IMR-90 (cell line): ENCODE measurements around the gene SAMD1. TPM values are rescaled to one million over a fixed set of nuclear protein-coding genes. Genes with fewer than 3 reads are reported as not detected.

Source experiments
- ATAC-seq: fragments of 200-7000 bp; cut with Tn5 transposase; 2 replicates; pipeline ENCODE4 v1.9.1; 2020; ENCODE audit warnings: low read depth, mild to moderate bottlenecking, moderate library complexity
- BruUV-seq: library from RNA; stranded (reverse); fragments of 400-500 nt; replicated peaks from 2 replicates; lab custom pipeline; 2021; lab: Mats Ljungman, UMichigan
- CTCF ChIA-PET: fragments of 300-600 bp; formaldehyde crosslinking; extraction: SDS; loops from one replicate; lab custom pipeline; 2021; ENCODE audit warnings: antibody characterized with exemption; lab: Yijun Ruan, JAX
- POLR2A ChIA-PET: fragments of 300-600 bp; sonication (Branson Sonifier 250); formaldehyde crosslinking; loops from one replicate; lab custom pipeline; 2022; ENCODE audit warnings: antibody characterized with exemption; ENCODE audit not compliant: unreplicated experiment; lab: Charles Lee
- DNase-seq: peaks from one replicate; pipeline ENCODE4 v3.0.0; 2013
- H2AFZ ChIP-seq: replicated peaks from 2 replicates; pipeline ENCODE3; 2013; ENCODE audit warnings: low read length, mild to moderate bottlenecking; ENCODE audit not compliant: poor library complexity
- H2AK5ac ChIP-seq: 2 replicates; pipeline ENCODE4 v1.6.1; 2013; ENCODE audit warnings: low read depth, low read length, inconsistent platforms
- H2AK9ac ChIP-seq: replicated peaks from 2 replicates; pipeline ENCODE3; 2013; ENCODE audit warnings: mild to moderate bottlenecking, low read depth, low read length, moderate library complexity; ENCODE audit not compliant: poor library complexity
- H2BK120ac ChIP-seq: 2 replicates; pipeline ENCODE4 v1.6.1; 2013; ENCODE audit warnings: low read depth, low read length, inconsistent platforms
- H2BK15ac ChIP-seq: 3 replicates; pipeline ENCODE4 v1.6.1; 2013; ENCODE audit warnings: low read depth, low read length, inconsistent platforms
- H2BK20ac ChIP-seq: 2 replicates; pipeline ENCODE4 v1.6.1; 2013; ENCODE audit warnings: low read depth, mild to moderate bottlenecking, inconsistent platforms, low read length, moderate library complexity
- H2BK5ac ChIP-seq: 2 replicates; pipeline ENCODE4 v1.6.1; 2013; ENCODE audit warnings: mild to moderate bottlenecking, low read depth, low read length, inconsistent platforms; ENCODE audit not compliant: poor library complexity, severe bottlenecking
- H3K14ac ChIP-seq: replicated peaks from 2 replicates; pipeline ENCODE4 v1.6.1; 2013; ENCODE audit warnings: low read depth, low read length, inconsistent platforms
- H3K18ac ChIP-seq: 2 replicates; pipeline ENCODE4 v1.6.1; 2013; ENCODE audit warnings: low read depth, low read length, control low read depth
- H3K23ac ChIP-seq: 2 replicates; pipeline ENCODE4 v1.6.1; 2013; ENCODE audit warnings: low read depth, low read length, inconsistent platforms
- H3K27ac ChIP-seq: 2 replicates; pipeline ENCODE4 v1.5.1; 2013; ENCODE audit warnings: mild to moderate bottlenecking, control low read depth, low read length; ENCODE audit not compliant: insufficient read depth
- H3K27me3 ChIP-seq: 2 replicates; pipeline ENCODE4 v1.6.1; 2013; ENCODE audit warnings: low read length; ENCODE audit not compliant: control insufficient read depth, insufficient read depth
- H3K36me3 ChIP-seq: 2 replicates; pipeline ENCODE4 v1.6.1; 2013; ENCODE audit warnings: low read length, mixed read lengths; ENCODE audit not compliant: control insufficient read depth, insufficient read depth
- H3K4ac ChIP-seq: 2 replicates; pipeline ENCODE4 v1.6.1; 2013; ENCODE audit warnings: low read depth, low read length, inconsistent platforms
- H3K4me1 ChIP-seq: 2 replicates; pipeline ENCODE4 v1.6.1; 2013; ENCODE audit warnings: low read length, mixed read lengths; ENCODE audit not compliant: control insufficient read depth, insufficient read depth
- H3K4me2 ChIP-seq: 2 replicates; pipeline ENCODE4 v1.6.1; 2013; ENCODE audit warnings: low read depth, mild to moderate bottlenecking, control low read depth, low read length, moderate library complexity
- H3K4me3 ChIP-seq: 2 replicates; pipeline ENCODE4 v1.5.1; 2013; ENCODE audit warnings: low read depth, mild to moderate bottlenecking, control low read depth, low read length, moderate library complexity; ENCODE audit not compliant: insufficient read depth
- H3K56ac ChIP-seq: 2 replicates; pipeline ENCODE4 v1.6.1; 2013; ENCODE audit warnings: low read length, inconsistent platforms; ENCODE audit not compliant: insufficient read depth; ENCODE audit errors: extremely low read depth
- H3K79me1 ChIP-seq, 2 experiments: 2 replicates each; pipeline ENCODE4 v1.6.1; 2013; ENCODE audit warnings: low read length in 2 of 2, inconsistent platforms in 1 of 2, low read depth in 1 of 2
- H3K9ac ChIP-seq: 2 replicates; pipeline ENCODE4 v1.6.1; 2013; ENCODE audit warnings: low read depth, low read length, control low read depth
- H3K9me1 ChIP-seq: 2 replicates; pipeline ENCODE4 v1.6.1; 2013; ENCODE audit warnings: low read length, inconsistent platforms; ENCODE audit not compliant: insufficient read depth
- H3K9me3 ChIP-seq: 2 replicates; pipeline ENCODE4 v1.6.1; 2013; ENCODE audit warnings: low read length; ENCODE audit not compliant: control insufficient read depth, insufficient read depth
- H4K20me1 ChIP-seq: 2 replicates; pipeline ENCODE4 v1.6.1; 2013; ENCODE audit warnings: low read length, inconsistent platforms; ENCODE audit not compliant: insufficient read depth
- H4K5ac ChIP-seq: 2 replicates; pipeline ENCODE4 v1.6.1; 2013; ENCODE audit warnings: mild to moderate bottlenecking, low read depth, low read length, control low read depth
- H4K8ac ChIP-seq, 2 experiments: 2 replicates each; pipeline ENCODE4 v1.6.1; 2013; ENCODE audit warnings: low read depth in 2 of 2, low read length in 2 of 2, control low read depth in 1 of 2, inconsistent platforms in 1 of 2
- H4K91ac ChIP-seq: 2 replicates; pipeline ENCODE4 v1.6.1; 2013; ENCODE audit warnings: low read depth, low read length, inconsistent platforms; ENCODE audit not compliant: insufficient read depth
- BHLHE40 ChIP-seq: fragments of 150-350 bp; IDR thresholded peaks from 2 replicates; pipeline ENCODE4 v1.6.1; 2016; ENCODE audit warnings: mild to moderate bottlenecking, low read depth, low read length
- CHD1 ChIP-seq: IDR thresholded peaks from 2 replicates; pipeline ENCODE4 v1.6.1; 2012; ENCODE audit warnings: low read depth, low read length, improper control_type of control experiment
- MXI1 ChIP-seq: IDR thresholded peaks from 2 replicates; pipeline ENCODE4 v1.6.1; 2012; ENCODE audit warnings: low read depth, mild to moderate bottlenecking, low read length, moderate library complexity, borderline replicate concordance
- NFE2L2 ChIP-seq: fragments of 150-350 bp; IDR thresholded peaks from 2 replicates; pipeline ENCODE4 v1.6.1; 2016; ENCODE audit warnings: low read depth, mild to moderate bottlenecking, low read length
- RAD21 ChIP-seq: IDR thresholded peaks from 2 replicates; pipeline ENCODE4 v1.6.1; 2012; ENCODE audit warnings: low read length, improper control_type of control experiment
- RCOR1 ChIP-seq: IDR thresholded peaks from 2 replicates; pipeline ENCODE4 v1.6.1; 2012; ENCODE audit warnings: mild to moderate bottlenecking, low read length, improper control_type of control experiment; ENCODE audit not compliant: insufficient replicate concordance
- RFX5 ChIP-seq: IDR thresholded peaks from 2 replicates; pipeline ENCODE4 v1.8.0; 2012; ENCODE audit warnings: low read depth, mild to moderate bottlenecking, low read length, moderate library complexity
- WGBS, 2 experiments: methylation state at CpG; one replicate each; pipeline versions ENCODE4 v1.1.5 to v1.1.7; 2013; ENCODE audit warnings: missing lambda C conversion rate in 2 of 2; ENCODE audit not compliant: insufficient read length in 1 of 2; ENCODE audit errors: extremely low coverage in 2 of 2; 5-methylcytosine and 5-hydroxymethylcytosine counted together
- dilution Hi-C: fragments of 300-500 bp; cut with HindIII; formaldehyde crosslinking; loops from one replicate; pipeline ENCODE4 v1.14.3; 2018; ENCODE audit warnings: low sequenced_read_pairs; ENCODE audit not compliant: unreplicated experiment
- in situ Hi-C: fragments of 300-500 bp; cut with MboI; formaldehyde crosslinking; loops from 3 replicates; pipeline ENCODE4 v1.14.3; 2019; ENCODE audit warnings: low sequenced_read_pairs, inconsistent platforms, mixed read lengths
- intact Hi-C: fragments of 100-400 bp; cut with micrococcal nuclease; formaldehyde crosslinking; loops from 2 replicates; pipeline ENCODE4 v1.10.0; 2022
- polyA plus RNA-seq, 3 experiments: library from polyadenylated mRNA; depleted of rRNA; stranded (reverse); fragments of >200 nt; gene quantifications; 2 replicates each; pipeline ENCODE4 v1.2.3, GENCODE V29; 2012; ENCODE audit warnings: low replicate concordance in 1 of 3
- total RNA-seq: library from RNA; depleted of rRNA; stranded (reverse); fragments of >200 nt; gene quantifications from 2 replicates; pipeline ENCODE4 v1.2.3, GENCODE V29; 2012

The SAMD1 gene
- total and polyA plus RNA-seq, 2 of the 4 experiments (the other 2 are of a cell fraction) = 6.5 to 14.1 TPM

- H3K23ac ChIP-seq = peak overlapping the region; percentile 56; the same call in 1 of the 2 replicates
- H2AK9ac ChIP-seq = peak overlapping the region; percentile 71
- in situ Hi-C loops (no loop called here), intact Hi-C loops (no loop called here), dilution Hi-C loops (no loop called here)
- H3K79me1 ChIP-seq = peaks cover 13 to 72% of the 10 kb centered on the region in 2 experiments
- H3K18ac ChIP-seq = no peak overlapping the region; the same call in 1 of the 2 replicates
- peak overlapping the region; percentile 81 for H2AFZ ChIP-seq
- peaks cover 8% of the 10 kb centered on the region for H4K20me1 ChIP-seq
- peak overlapping the region; percentile 53; the same call in 1 of the 2 replicates for H2AK5ac ChIP-seq
- DNase-seq (no peak), ATAC-seq (no peak)
- H2BK5ac ChIP-seq = no peak overlapping the region
- H2BK15ac ChIP-seq = no peak overlapping the region
- peak overlapping the region; percentile 78 for H3K4ac ChIP-seq
- peak overlapping the region; percentile 79 for H4K91ac ChIP-seq
- peak overlapping the region; percentile 78 for H4K5ac ChIP-seq
- peak overlapping the region; percentile 57 for H3K14ac ChIP-seq
- H2BK120ac ChIP-seq = peak overlapping the region; percentile 10; the same call in 1 of the 2 replicates
- POLR2A ChIA-PET = no interaction called here
- H3K4me2 ChIP-seq = peak overlapping the region; percentile 1; the same call in 1 of the 2 replicates
- no CpG with 5 or more reads among the region's 12 CpGs for WGBS, 2 experiments
- no peak overlapping the region for H3K4me3 ChIP-seq
- H3K4me1 ChIP-seq = peaks cover 15% of the 10 kb centered on the region
- H3K27me3 ChIP-seq = no peaks in the 10 kb centered on the region
- H3K27ac ChIP-seq = peak overlapping the region; percentile 49
- no peaks in the 10 kb centered on the region for H3K36me3 ChIP-seq
- no peak overlapping the region for H3K56ac ChIP-seq
- BruUV-seq = no TSS peak
- peak overlapping the region; percentile 64 to 83 for H4K8ac ChIP-seq
- no peaks in the 10 kb centered on the region for H3K9me3 ChIP-seq
- H3K9me1 ChIP-seq = peaks cover 17% of the 10 kb centered on the region; the same call in 1 of the 2 replicates
- no peak for TF ChIP-seq RFX5
- TF ChIP-seq NFE2L2 = no peak
- no peak for TF ChIP-seq CHD1
- no peak for TF ChIP-seq RCOR1
- no peak for TF ChIP-seq RAD21
- TF ChIP-seq MXI1 = no peak
- no peak for TF ChIP-seq BHLHE40
- no peak overlapping the region for H2BK20ac ChIP-seq
- no peak overlapping the region; the same call in 1 of the 2 replicates for H3K9ac ChIP-seq
- CTCF ChIA-PET = no interaction called here
These were observed 22.3 kb upstream of the SAMD1 start for GRCh38 chr19:14112809-14113385.
